CD4-positive, CD25-positive, alpha-beta regulatory T cell (primary cell): ENCODE data around the gene ACTL10. TPM values are rescaled to one million over a fixed set of nuclear protein-coding genes. Genes with fewer than 3 reads are reported as not detected.

ENCODE experiments used
- ATAC-seq, 2 donors: fragments of 150-1000 bp; cut with Tn5 transposase; one replicate each; pipeline ENCODE4 v1.10.0; 2021; ENCODE audit warnings: low read depth in 2 of 2, moderate number of reproducible peaks in 2 of 2, moderate library complexity in 1 of 2
- DNase-seq, 3 donors: peaks; one replicate each; pipeline versions ENCODE4 v3.0.0 to v3.0.0-alpha.2; 2012 to 2022; ENCODE audit warnings: mixed read lengths in 1 of 3
- H3K27ac ChIP-seq: one replicate; pipeline ENCODE4 v1.7.0; 2013; ENCODE audit warnings: mild to moderate bottlenecking, low read length; ENCODE audit not compliant: insufficient read depth, poor library complexity, severe bottlenecking
- H3K27me3 ChIP-seq: one replicate; pipeline ENCODE4 v1.7.0; 2013; ENCODE audit warnings: low read length; ENCODE audit not compliant: control insufficient read depth, insufficient read depth
- H3K36me3 ChIP-seq: one replicate; pipeline ENCODE4 v1.7.0; 2013; ENCODE audit warnings: mild to moderate bottlenecking, low read length, moderate library complexity; ENCODE audit not compliant: control insufficient read depth, insufficient read depth
- H3K4me1 ChIP-seq: 2 replicates; pipeline ENCODE4 v1.7.0; 2013; ENCODE audit warnings: mild to moderate bottlenecking, low read length; ENCODE audit not compliant: insufficient read depth, control insufficient read depth, poor library complexity, severe bottlenecking
- H3K4me3 ChIP-seq: one replicate; pipeline ENCODE4 v1.7.0; 2013; ENCODE audit warnings: low read depth, mild to moderate bottlenecking, low read length, moderate library complexity
- H3K9me3 ChIP-seq, 2 experiments: 1 replicate in 1 of 2; 2 replicates in 1 of 2; pipeline ENCODE4 v1.7.0; 2013; ENCODE audit warnings: low read length in 2 of 2, mild to moderate bottlenecking in 1 of 2, moderate library complexity in 1 of 2; ENCODE audit not compliant: control insufficient read depth in 2 of 2
- H3K27ac Mint-ChIP-seq, 3 donors: one replicate each; pipeline ENCODE4 v1.8.0; 2020 to 2022; ENCODE audit warnings: mild to moderate bottlenecking in 3 of 3, mixed read lengths in 3 of 3, moderate library complexity in 2 of 3
- H3K27me3 Mint-ChIP-seq: one replicate; pipeline ENCODE4 v1.8.0; 2022; ENCODE audit warnings: mild to moderate bottlenecking, mixed read lengths
- H3K36me3 Mint-ChIP-seq: one replicate; pipeline ENCODE4 v1.8.0; 2020; ENCODE audit warnings: mixed read lengths
- H3K4me1 Mint-ChIP-seq, 4 donors: one replicate each; pipeline ENCODE4 v1.8.0; 2020 to 2022; ENCODE audit warnings: mixed read lengths in 4 of 4, mild to moderate bottlenecking in 1 of 4
- H3K4me3 Mint-ChIP-seq, 4 donors: one replicate each; pipeline ENCODE4 v1.8.0; 2020 to 2022; ENCODE audit warnings: mild to moderate bottlenecking in 4 of 4, mixed read lengths in 4 of 4, moderate library complexity in 3 of 4
- H3K9me3 Mint-ChIP-seq, 7 donors: one replicate each; pipeline ENCODE4 v1.8.0; 2020 to 2022; ENCODE audit warnings: mixed read lengths in 7 of 7, mild to moderate bottlenecking in 3 of 7, moderate library complexity in 2 of 7
- polyA plus RNA-seq, 4 donors: library from polyadenylated mRNA; unstranded; fragments of 300-500 nt; fragmentation: Illumina TruSeq; gene quantifications; one replicate each; pipeline ENCODE4 v1.2.3, GENCODE V29; 2021
- total RNA-seq: library from RNA; stranded (reverse); gene quantifications from one replicate; pipeline ENCODE4 v1.2.3, GENCODE V29; 2022

ACTL10 gene
- total and polyA plus RNA-seq, 5 donors from 2014 or later = 2.0 to 11.6 (median 8.4) TPM

DNA sequence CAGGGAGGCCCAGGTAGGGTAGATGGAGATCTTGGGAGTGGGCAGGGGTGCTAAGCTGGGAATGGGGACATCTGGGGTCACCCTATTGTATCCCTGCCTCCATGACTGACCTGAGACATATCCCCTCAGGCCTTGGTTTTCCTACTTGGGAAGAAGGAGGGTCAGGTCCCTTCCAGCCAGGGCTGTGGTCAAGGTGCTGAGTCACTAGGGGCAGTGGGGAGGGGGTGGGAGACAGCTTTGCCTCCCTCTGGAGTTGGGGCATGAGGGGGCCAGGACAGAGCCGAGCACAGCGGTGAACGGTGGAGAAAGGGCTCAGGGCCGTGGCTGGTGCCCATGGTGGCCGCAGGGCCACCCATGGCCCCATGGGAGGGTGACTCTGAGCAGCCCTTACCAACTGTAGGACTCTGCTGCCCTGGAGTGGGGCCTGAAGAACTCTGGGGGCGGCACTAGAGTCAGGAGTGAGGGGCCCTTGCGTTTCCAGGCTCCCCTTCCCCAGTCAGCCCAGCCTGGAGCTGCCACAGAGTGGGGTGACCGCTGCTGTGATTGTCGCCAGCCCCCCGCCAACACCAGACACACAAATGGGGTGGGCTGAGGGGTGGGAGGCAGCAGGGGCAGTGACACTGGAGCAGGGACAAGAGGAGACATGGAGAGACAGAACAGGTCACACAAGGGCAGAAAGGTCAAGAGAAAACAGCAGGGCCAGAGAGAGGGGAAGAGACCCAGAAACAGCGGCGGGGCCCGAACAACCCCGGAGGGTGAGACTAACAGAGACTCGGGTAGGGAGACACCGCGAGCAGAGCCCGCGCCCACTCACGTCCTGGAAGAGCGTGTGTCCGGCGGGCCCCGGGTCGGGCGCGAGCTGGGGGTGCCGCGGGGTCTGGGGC is 6.9 kb downstream of the ACTL10 start:
- H3K4me3 Mint-ChIP-seq = peak overlapping the region; percentile 85 to 91 (median 87)
- Histone ChIP-seq H3K27me3 (no peaks in the 10 kb centered on the region), H3K27ac (peak overlapping the region; percentile 30), H3K9me3 (no peaks in the 10 kb centered on the region), H3K4me3 (peak overlapping the region; percentile 19), H3K4me1 (peaks cover 31% of the 10 kb centered on the region), H3K36me3 (no peaks in the 10 kb centered on the region)
- H3K27ac Mint-ChIP-seq = peak overlapping the region; percentile 64 to 85 (median 82)
- DNase-seq (no peak), ATAC-seq (no peak)
- peaks cover 5 to 49% (median 14%) of the 10 kb centered on the region in 4 donors for H3K4me1 Mint-ChIP-seq
- no peaks in the 10 kb centered on the region for H3K27me3 Mint-ChIP-seq
- no peaks in the 10 kb centered on the region for H3K9me3 Mint-ChIP-seq
- H3K36me3 Mint-ChIP-seq = no peaks in the 10 kb centered on the region

DNA sequence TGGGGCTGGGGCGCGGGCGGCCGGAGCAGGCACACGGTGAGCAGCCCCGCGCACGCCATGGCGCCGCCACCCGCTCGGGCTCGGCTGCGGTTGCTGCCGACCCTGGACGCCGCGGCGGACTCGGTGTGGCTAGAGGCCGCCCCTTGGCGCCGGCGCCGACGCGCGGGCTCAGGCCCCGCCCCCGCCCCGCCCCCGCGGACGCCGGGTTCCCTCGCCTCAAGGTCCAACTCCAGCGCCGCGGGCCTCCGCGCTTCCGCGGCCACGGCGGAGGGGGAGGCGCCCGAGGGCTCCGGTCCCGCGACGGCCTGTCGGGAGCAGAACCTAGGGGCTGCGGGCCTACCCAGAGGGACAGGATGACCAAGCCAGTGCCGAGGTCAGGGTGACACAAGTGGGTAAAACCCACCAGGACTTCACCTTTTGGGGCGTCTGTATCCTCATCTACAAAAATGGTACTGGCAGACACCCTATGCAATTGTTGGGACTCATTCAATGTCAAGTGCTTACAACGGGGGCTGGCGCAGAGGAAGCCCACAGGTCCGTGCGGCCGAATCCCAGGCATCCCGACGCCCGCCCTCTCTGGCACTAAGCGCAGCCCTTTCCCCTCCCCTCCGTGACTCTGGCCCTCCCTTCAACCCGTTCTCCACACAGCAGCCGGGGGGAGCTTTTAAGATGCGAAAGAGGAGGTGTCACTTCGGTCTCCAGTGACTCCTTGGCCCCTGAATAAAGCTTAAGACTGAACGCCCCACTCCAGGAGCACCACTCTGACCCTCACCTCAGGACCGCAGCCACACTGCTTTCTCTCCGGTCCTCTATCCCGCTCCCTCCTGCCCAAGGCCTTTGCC is 7.8 kb downstream of the ACTL10 start, which contains the start of gene NECAB3:
Gene NECAB3 (minus strand): TSS at position 135 of the 842 bp plus-strand sequence. CDS start 76 bp downstream, at position 59.
- H3K27ac ChIP-seq = peak within 1 kb of the TSS; percentile 30
- no peaks in the 10 kb centered on the region for H3K36me3 ChIP-seq
- H3K4me3 Mint-ChIP-seq = peak within 1 kb of the TSS; percentile 85 to 91 (median 87)
- H3K4me1 Mint-ChIP-seq = peaks cover 10 to 54% (median 21%) of the 10 kb centered on the region in 4 donors
- H3K4me1 ChIP-seq = peaks cover 40% of the 10 kb centered on the region
- ATAC-seq (peak; percentile 68 to 70), DNase-seq (peak; percentile 49 to 65 (median 51))
- H3K27me3 Mint-ChIP-seq = no peaks in the 10 kb centered on the region
- no peaks in the 10 kb centered on the region for H3K9me3 ChIP-seq
- no peaks in the 10 kb centered on the region for H3K36me3 Mint-ChIP-seq
- H3K27me3 ChIP-seq = no peaks in the 10 kb centered on the region
- peak within 1 kb of the TSS; percentile 72 to 94 (median 82) for H3K27ac Mint-ChIP-seq
- peak within 1 kb of the TSS; percentile 48 for H3K4me3 ChIP-seq
- H3K9me3 Mint-ChIP-seq = no peaks in the 10 kb centered on the region

DNA sequence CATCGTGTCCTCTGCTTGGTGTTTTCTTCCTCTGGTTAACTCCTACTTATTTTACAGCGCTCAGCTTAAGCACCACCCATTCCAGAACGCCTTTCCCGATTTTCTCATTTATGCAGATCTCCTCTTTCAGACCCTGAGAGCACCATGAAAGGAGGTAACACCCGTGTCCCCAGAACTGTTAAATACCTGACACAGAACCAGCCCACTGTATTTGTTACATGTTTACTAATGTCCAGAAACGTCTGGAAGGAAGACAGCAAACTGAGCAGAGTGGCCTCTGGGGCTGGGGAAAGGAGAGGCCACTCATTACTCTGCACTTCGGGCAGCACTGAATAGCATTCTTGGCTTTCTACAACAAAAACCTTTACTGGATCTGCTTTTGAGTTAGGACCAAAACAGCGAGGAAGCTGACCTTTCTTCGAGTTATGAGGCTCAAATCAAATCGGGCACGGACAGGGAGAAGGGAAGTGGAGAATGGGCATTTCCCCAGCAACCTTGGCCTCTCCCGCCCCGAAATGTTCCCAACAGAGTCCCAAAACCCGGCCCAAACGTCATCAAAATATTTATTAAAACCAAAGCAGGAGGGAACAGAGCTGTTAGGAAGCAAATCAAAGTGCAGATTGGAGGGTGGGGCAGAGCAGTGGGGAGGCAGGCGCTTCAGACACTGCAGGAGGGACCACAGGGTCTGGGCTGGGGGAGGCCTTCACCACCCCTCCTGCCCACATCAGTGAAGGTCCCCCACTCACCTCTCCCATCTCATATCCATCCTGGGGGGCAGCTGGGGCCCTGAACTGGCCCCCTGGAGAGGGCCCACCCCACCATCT is 8.6 kb downstream of the ACTL10 start:
- H3K4me1 Mint-ChIP-seq = peaks cover 10 to 59% (median 23%) of the 10 kb centered on the region in 4 donors
- no peaks in the 10 kb centered on the region for H3K27me3 Mint-ChIP-seq
- no peak overlapping the region for H3K4me3 ChIP-seq

DNA sequence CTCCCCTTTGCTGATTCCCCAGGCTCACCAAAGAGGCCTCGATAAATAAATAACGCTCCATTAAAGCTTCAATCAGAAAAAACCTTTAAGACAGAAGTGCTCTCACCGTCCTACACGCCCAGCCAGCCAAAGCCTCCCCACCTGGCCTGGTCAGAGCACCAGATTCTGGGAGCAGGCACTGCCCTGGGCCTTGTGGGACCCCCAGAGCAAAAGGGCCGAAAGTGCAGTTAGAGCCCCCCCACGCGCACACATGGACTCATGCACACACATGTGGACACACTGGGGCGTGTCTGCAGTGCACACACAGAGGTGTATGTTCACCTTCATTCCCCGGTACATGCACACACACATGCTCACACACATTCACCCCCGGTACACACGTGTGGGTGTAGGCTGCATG is 9.4 kb downstream of the ACTL10 start:
- no peak for ATAC-seq
- Mint-ChIP-seq H3K27ac (no peak overlapping the region), H3K4me3 (peak overlapping the region in 2 of 4 donors; percentile 15 to 16)

More for the DNA sequence above, 8.6 kb downstream of the ACTL10 start:
- Mint-ChIP-seq H3K36me3 (no peaks in the 10 kb centered on the region), H3K9me3 (no peaks in the 10 kb centered on the region), H3K27ac (peak overlapping the region in 2 of 3 donors; percentile 72 to 94), H3K4me3 (peak overlapping the region; percentile 84 to 88 (median 84))
- Histone ChIP-seq H3K27ac (peak overlapping the region; percentile 7), H3K4me1 (peaks cover 48% of the 10 kb centered on the region), H3K27me3 (no peaks in the 10 kb centered on the region), H3K36me3 (no peaks in the 10 kb centered on the region), H3K9me3 (no peaks in the 10 kb centered on the region)
- DNase-seq (no peak), ATAC-seq (no peak)

DNA sequence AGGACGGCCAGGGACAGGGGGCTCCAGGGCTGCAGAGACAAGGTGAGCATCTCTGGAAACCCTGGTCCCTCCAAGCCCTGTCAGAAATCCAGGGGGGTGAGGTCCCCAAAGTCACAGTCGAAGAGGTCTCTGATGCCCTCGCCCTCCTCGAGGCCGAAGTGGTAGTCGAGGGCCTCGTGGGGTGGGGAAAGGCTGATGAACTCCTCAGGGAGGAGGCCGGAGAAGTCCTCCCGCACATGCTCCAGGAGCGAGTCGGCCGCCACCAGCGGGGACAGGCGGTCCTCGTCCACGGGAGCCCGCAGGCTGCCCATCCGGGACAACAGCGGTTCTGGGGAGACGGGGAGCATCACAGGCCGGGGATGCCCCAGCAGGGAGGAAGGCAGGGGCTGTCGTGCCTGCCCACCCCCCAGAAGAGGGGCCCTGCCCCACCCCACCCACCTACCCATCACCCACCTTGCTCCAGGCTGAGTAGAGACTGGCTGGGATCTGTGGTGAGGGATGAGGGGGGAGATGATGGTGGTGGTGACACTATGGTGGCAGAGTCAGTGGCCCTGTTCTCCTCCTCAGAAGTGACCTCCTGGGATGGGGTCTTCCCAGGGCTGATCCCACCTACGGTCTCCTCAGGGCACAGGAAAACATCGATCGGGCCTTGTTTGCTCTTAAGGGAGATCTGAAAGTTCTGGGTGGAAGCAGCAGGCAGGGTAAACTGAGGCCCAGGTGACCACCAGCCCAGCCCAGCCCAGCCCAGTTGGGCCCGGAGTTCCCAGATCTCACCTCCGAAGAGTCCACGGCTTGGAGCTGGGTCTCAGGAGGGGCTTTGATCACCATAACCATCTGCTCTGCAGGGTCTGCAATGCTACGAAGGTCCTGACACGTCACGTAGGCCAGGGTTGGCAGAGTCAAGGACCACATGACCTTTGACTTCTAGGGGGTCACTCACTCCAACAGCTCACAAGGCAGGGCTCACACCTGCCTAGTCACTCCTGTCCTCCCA is 10.2 kb downstream of the ACTL10 start:
- Histone ChIP-seq H3K4me1 (peaks cover 48% of the 10 kb centered on the region), H3K9me3 (no peaks in the 10 kb centered on the region), H3K36me3 (no peaks in the 10 kb centered on the region), H3K27me3 (no peaks in the 10 kb centered on the region), H3K4me3 (no peak overlapping the region), H3K27ac (no peak overlapping the region)
- peaks cover 10 to 63% (median 29%) of the 10 kb centered on the region in 4 donors for H3K4me1 Mint-ChIP-seq
- H3K27ac Mint-ChIP-seq = peak overlapping the region in 2 of 3 donors; percentile 32 to 55
- H3K27me3 Mint-ChIP-seq = no peaks in the 10 kb centered on the region
- H3K9me3 Mint-ChIP-seq = no peaks in the 10 kb centered on the region
- no peak for DNase-seq
- peak overlapping the region in 1 of 4 donors; percentile 52 for H3K4me3 Mint-ChIP-seq
- no peaks in the 10 kb centered on the region for H3K36me3 Mint-ChIP-seq
- no peak for ATAC-seq

More for the DNA sequence above, 9.4 kb downstream of the ACTL10 start:
- peaks cover 48% of the 10 kb centered on the region for H3K4me1 ChIP-seq
- H3K36me3 ChIP-seq = no peaks in the 10 kb centered on the region
- H3K27me3 ChIP-seq = no peaks in the 10 kb centered on the region
- no peaks in the 10 kb centered on the region for H3K9me3 ChIP-seq
- Mint-ChIP-seq H3K4me1 (peaks cover 10 to 60% (median 25%) of the 10 kb centered on the region in 4 donors), H3K9me3 (no peaks in the 10 kb centered on the region), H3K36me3 (no peaks in the 10 kb centered on the region), H3K27me3 (no peaks in the 10 kb centered on the region)
- DNase-seq = no peak
- no peak overlapping the region for H3K27ac ChIP-seq
- no peak overlapping the region for H3K4me3 ChIP-seq

DNA sequence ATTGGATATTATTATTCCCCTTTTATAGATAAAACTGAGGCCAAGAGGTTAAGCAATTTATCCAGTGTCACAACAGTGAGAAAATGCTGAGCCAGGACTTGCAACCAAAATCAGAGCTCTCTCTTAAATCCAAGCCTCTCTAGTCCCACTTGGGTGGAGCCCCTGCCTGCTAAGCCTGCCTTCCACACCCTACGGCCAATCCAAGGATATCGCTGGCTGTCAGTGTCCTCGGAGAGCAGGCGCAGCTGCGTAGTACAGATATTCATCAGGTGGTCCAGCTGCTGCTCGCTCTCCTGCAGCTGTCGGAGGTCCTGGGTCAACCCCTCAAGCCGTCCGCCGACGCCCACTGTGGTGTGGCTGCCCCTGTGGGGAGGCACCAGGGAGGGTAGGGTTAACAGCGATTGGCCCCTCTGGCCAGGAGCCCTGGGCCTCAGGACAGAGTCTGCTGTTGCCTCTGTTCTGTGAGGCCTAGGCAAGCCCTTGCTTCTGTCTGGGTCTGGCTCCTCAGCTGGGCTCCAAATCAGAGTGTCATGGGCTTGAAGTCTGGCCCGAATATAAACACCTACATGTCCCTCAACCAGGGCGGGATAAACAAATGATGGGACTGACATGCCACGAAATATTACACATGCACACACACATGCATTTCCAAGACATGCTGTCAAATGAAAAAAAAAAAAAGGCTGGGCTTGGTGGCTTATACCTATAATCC is 11.4 kb downstream of the ACTL10 start:
- H3K4me1 ChIP-seq = peaks cover 39% of the 10 kb centered on the region
- peak overlapping the region; percentile 63 for H3K27ac ChIP-seq
- no peaks in the 10 kb centered on the region for H3K36me3 Mint-ChIP-seq
- peaks cover 10 to 59% (median 27%) of the 10 kb centered on the region in 4 donors for H3K4me1 Mint-ChIP-seq
- H3K9me3 Mint-ChIP-seq = no peaks in the 10 kb centered on the region
- peak overlapping the region in 3 of 4 donors; percentile 45 to 85 (median 68) for H3K4me3 Mint-ChIP-seq
- H3K27ac Mint-ChIP-seq = peak overlapping the region; percentile 86 to 98 (median 88)
- ATAC-seq (no peak), DNase-seq (no peak)
- H3K27me3 ChIP-seq = no peaks in the 10 kb centered on the region
- H3K9me3 ChIP-seq = no peaks in the 10 kb centered on the region
- H3K4me3 ChIP-seq = peak overlapping the region; percentile 41
- no peaks in the 10 kb centered on the region for H3K36me3 ChIP-seq
- H3K27me3 Mint-ChIP-seq = no peaks in the 10 kb centered on the region
